Effector memory CD8-positive, alpha-beta T cell (primary cell): Measurements from ENCODE around the gene SMCHD1.
"Not testable (repeated sequence)": the region's sequence is repeated elsewhere in the genome, so short reads cannot be mapped to it uniquely, and the experiment has no call there.

ENCODE experiments used
- ATAC-seq: fragments of 150-1000 bp; cut with Tn5 transposase; replicated peaks from 2 replicates; pipeline ENCODE4 v1.10.0; 2021; ENCODE audit warnings: mild to moderate bottlenecking, moderate library complexity
- DNase-seq, 3 experiments: peaks; one replicate each; pipeline ENCODE4 v3.0.0; 2021
- H3K27ac Mint-ChIP-seq, 2 donors: one replicate each; pipeline ENCODE4 v1.8.0; 2022; ENCODE audit warnings: mild to moderate bottlenecking in 2 of 2, mixed read lengths in 2 of 2, moderate library complexity in 2 of 2
- H3K27me3 Mint-ChIP-seq, 2 donors: one replicate each; pipeline ENCODE4 v1.8.0; 2022; ENCODE audit warnings: mixed read lengths in 2 of 2
- H3K36me3 Mint-ChIP-seq: one replicate; pipeline ENCODE4 v1.8.0; 2022; ENCODE audit warnings: mild to moderate bottlenecking, moderate library complexity, mixed read lengths; ENCODE audit not compliant: insufficient read depth
- H3K4me1 Mint-ChIP-seq, 2 donors: one replicate each; pipeline ENCODE4 v1.8.0; 2022; ENCODE audit warnings: low read depth in 2 of 2, mixed read lengths in 2 of 2
- H3K4me3 Mint-ChIP-seq, 2 donors: one replicate each; pipeline ENCODE4 v1.8.0; 2022; ENCODE audit warnings: mild to moderate bottlenecking in 2 of 2, mixed read lengths in 2 of 2, moderate library complexity in 2 of 2
- H3K9me3 Mint-ChIP-seq, 2 donors: one replicate each; pipeline ENCODE4 v1.8.0; 2022; ENCODE audit warnings: mixed read lengths in 2 of 2

The SMCHD1 gene

GRCh38 chr18:2821695-2822094, 166.2 kb downstream of the SMCHD1 start:
- no peaks in the 10 kb centered on the region for H3K9me3 Mint-ChIP-seq

GRCh38 chr18:2822213-2822921, 166.8 kb downstream of the SMCHD1 start:
- H3K4me1 Mint-ChIP-seq, result no peaks in the 10 kb centered on the region
- no peaks in the 10 kb centered on the region for H3K9me3 Mint-ChIP-seq
- H3K27ac Mint-ChIP-seq, result no peak overlapping the region
- no peaks in the 10 kb centered on the region for H3K36me3 Mint-ChIP-seq
- H3K27me3 Mint-ChIP-seq, result no peaks in the 10 kb centered on the region
- DNase-seq (no peak), ATAC-seq (no peak)
- no peak overlapping the region for H3K4me3 Mint-ChIP-seq

More at GRCh38 chr18:2821695-2822094, 166.2 kb downstream of the SMCHD1 start:
- Mint-ChIP-seq H3K27me3 (no peaks in the 10 kb centered on the region), H3K27ac (peak overlapping the region in 1 of 2 donors; percentile 38), H3K4me1 (no peaks in the 10 kb centered on the region), H3K4me3 (no peak overlapping the region), H3K36me3 (no peaks in the 10 kb centered on the region)
- DNase-seq (no peak), ATAC-seq (no peak)

- Mint-ChIP-seq H3K27me3 (no peaks in the 10 kb centered on the region), H3K27ac (no peak overlapping the region), H3K4me3 (no peak overlapping the region), H3K36me3 (no peaks in the 10 kb centered on the region), H3K4me1 (no peaks in the 10 kb centered on the region), H3K9me3 (no peaks in the 10 kb centered on the region)
- DNase-seq (no peak), ATAC-seq (no peak)
These were observed 167.7 kb downstream of the SMCHD1 start for GRCh38 chr18:2823202-2823601.

GRCh38 chr18:2823966-2824365, 168.4 kb downstream of the SMCHD1 start:
- DNase-seq, result no peak
- Mint-ChIP-seq H3K9me3 (no peaks in the 10 kb centered on the region), H3K27ac (no peak overlapping the region), H3K4me1 (no peaks in the 10 kb centered on the region), H3K4me3 (no peak overlapping the region), H3K27me3 (no peaks in the 10 kb centered on the region), H3K36me3 (no peaks in the 10 kb centered on the region)
- ATAC-seq, result no peak

- DNase-seq, result no peak
- H3K36me3 Mint-ChIP-seq, result no peaks in the 10 kb centered on the region
- H3K27ac Mint-ChIP-seq, result no peak overlapping the region
- no peak overlapping the region for H3K4me3 Mint-ChIP-seq
- ATAC-seq, result no peak
- H3K4me1 Mint-ChIP-seq, result no peaks in the 10 kb centered on the region
- no peaks in the 10 kb centered on the region for H3K9me3 Mint-ChIP-seq
- no peaks in the 10 kb centered on the region for H3K27me3 Mint-ChIP-seq
These were observed 169.3 kb downstream of the SMCHD1 start for GRCh38 chr18:2824865-2825264.

GRCh38 chr18:2825613-2826175, 170.2 kb downstream of the SMCHD1 start:
- Mint-ChIP-seq H3K4me1 (no peaks in the 10 kb centered on the region), H3K9me3 (no peaks in the 10 kb centered on the region), H3K27me3 (no peaks in the 10 kb centered on the region), H3K4me3 (no peak overlapping the region), H3K27ac (no peak overlapping the region), H3K36me3 (no peaks in the 10 kb centered on the region)
- ATAC-seq, result no peak
- DNase-seq, result no peak

GRCh38 chr18:2826581-2826980, 171.1 kb downstream of the SMCHD1 start:
- no peaks in the 10 kb centered on the region for H3K4me1 Mint-ChIP-seq
- H3K9me3 Mint-ChIP-seq, result no peaks in the 10 kb centered on the region
- no peaks in the 10 kb centered on the region for H3K36me3 Mint-ChIP-seq
- ATAC-seq (no peak), DNase-seq (no peak)
- no peaks in the 10 kb centered on the region for H3K27me3 Mint-ChIP-seq
- no peak overlapping the region for H3K27ac Mint-ChIP-seq
- H3K4me3 Mint-ChIP-seq, result no peak overlapping the region

- Mint-ChIP-seq H3K27me3 (no peaks in the 10 kb centered on the region), H3K27ac (no peak overlapping the region), H3K9me3 (no peaks in the 10 kb centered on the region), H3K4me1 (no peaks in the 10 kb centered on the region), H3K4me3 (no peak overlapping the region), H3K36me3 (no peaks in the 10 kb centered on the region)
- DNase-seq (no peak), ATAC-seq (no peak)
These were observed 171.5 kb downstream of the SMCHD1 start for GRCh38 chr18:2827061-2827460.

GRCh38 chr18:2836118-2836517, 180.6 kb downstream of the SMCHD1 start:
- peaks cover 0 to 27% of the 10 kb centered on the region in 2 donors for H3K27me3 Mint-ChIP-seq
- not testable (repeated sequence) for DNase-seq, H3K4me3 Mint-ChIP-seq, H3K27ac Mint-ChIP-seq, H3K36me3 Mint-ChIP-seq, H3K4me1 Mint-ChIP-seq, ATAC-seq, H3K9me3 Mint-ChIP-seq

GRCh38 chr18:2837290-2837689, 181.8 kb downstream of the SMCHD1 start:
- not testable (repeated sequence) for ATAC-seq, H3K27ac Mint-ChIP-seq, H3K4me1 Mint-ChIP-seq, H3K9me3 Mint-ChIP-seq, H3K4me3 Mint-ChIP-seq, DNase-seq, H3K36me3 Mint-ChIP-seq
- peaks cover 0 to 27% of the 10 kb centered on the region in 2 donors for H3K27me3 Mint-ChIP-seq

- H3K36me3 Mint-ChIP-seq, result no peaks in the 10 kb centered on the region
- no peak overlapping the region for H3K27ac Mint-ChIP-seq
- peaks cover 6 to 27% of the 10 kb centered on the region in 2 donors for H3K27me3 Mint-ChIP-seq
- H3K9me3 Mint-ChIP-seq, result peaks cover 3 to 9% of the 10 kb centered on the region in 2 donors
- DNase-seq, result no peak
- ATAC-seq, result no peak
- H3K4me3 Mint-ChIP-seq, result no peak overlapping the region
- H3K4me1 Mint-ChIP-seq, result no peaks in the 10 kb centered on the region
These were observed 183.7 kb downstream of the SMCHD1 start for GRCh38 chr18:2839202-2839601.

- ATAC-seq (no peak), DNase-seq (no peak)
These were observed 185.0 kb downstream of the SMCHD1 start for GRCh38 chr18:2840521-2840920.

GRCh38 chr18:2843146-2843545, 187.6 kb downstream of the SMCHD1 start:
- no peak for DNase-seq
- no peak for ATAC-seq
- Mint-ChIP-seq H3K27ac (no peak overlapping the region), H3K4me1 (peaks cover 11 to 12% of the 10 kb centered on the region in 2 donors), H3K27me3 (peaks cover 29 to 52% of the 10 kb centered on the region in 2 donors), H3K4me3 (no peak overlapping the region), H3K9me3 (peaks cover 0 to under 1% of the 10 kb centered on the region in 2 donors), H3K36me3 (no peaks in the 10 kb centered on the region)

More at GRCh38 chr18:2840521-2840920, 185.0 kb downstream of the SMCHD1 start:
- no peak overlapping the region for H3K4me3 Mint-ChIP-seq
- H3K36me3 Mint-ChIP-seq, result no peaks in the 10 kb centered on the region
- peaks cover 3 to 9% of the 10 kb centered on the region in 2 donors for H3K9me3 Mint-ChIP-seq
- peaks cover 12 to 39% of the 10 kb centered on the region in 2 donors for H3K27me3 Mint-ChIP-seq
- H3K27ac Mint-ChIP-seq, result no peak overlapping the region
- H3K4me1 Mint-ChIP-seq, result no peaks in the 10 kb centered on the region

- Mint-ChIP-seq H3K4me1 (peaks cover 16 to 20% of the 10 kb centered on the region in 2 donors), H3K27me3 (peaks cover 48 to 61% of the 10 kb centered on the region in 2 donors), H3K4me3 (no peak overlapping the region), H3K36me3 (no peaks in the 10 kb centered on the region), H3K9me3 (no peaks in the 10 kb centered on the region), H3K27ac (no peak overlapping the region)
- ATAC-seq (no peak), DNase-seq (no peak)
These were observed 189.6 kb downstream of the SMCHD1 start for GRCh38 chr18:2845172-2845571.
